HG03039 (cell line): ENCODE data around the gene COL11A2.

Experiments used
- ATAC-seq: cut with Tn5 transposase; IDR thresholded peaks from one replicate; pipeline ENCODE4 v1.9.1; 2021; ENCODE audit warnings: mild to moderate bottlenecking, moderate library complexity; ENCODE audit not compliant: unreplicated experiment

The COL11A2 gene

DNA sequence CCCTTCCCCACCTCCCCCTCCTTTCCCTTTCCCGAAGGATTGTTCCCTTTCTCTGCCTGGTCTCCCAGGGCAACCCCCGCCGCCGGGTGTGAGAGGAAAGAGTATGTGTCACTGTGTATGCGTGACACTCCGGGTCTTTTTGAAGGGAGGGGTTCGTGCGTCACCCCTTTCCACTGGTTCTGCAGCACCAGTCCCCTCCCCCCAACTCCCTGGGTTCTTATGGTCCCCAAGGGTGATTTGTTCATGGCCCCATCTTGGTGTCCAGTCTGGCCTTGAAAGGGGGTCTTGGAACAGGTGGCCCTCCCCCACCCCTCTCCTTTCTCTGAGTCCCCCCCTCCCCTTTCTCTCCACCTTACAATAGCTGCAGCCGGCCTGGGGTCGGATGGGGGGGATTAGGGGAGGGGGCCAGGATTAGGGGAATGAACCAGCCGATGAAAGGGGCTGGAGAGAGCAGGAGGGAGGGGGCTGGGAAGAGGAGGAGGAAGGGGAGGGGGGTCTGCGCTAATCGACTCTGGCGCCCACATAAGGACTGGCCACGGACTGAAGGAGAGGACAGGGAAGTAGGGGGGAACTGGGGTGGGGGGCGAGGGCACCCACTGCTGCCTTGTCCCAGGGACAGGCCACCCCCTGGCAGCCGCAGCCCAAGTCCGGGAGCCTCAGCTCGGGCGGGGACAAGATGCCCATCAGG is 14.7 kb upstream of the COL11A2 start:
- ATAC-seq: no peak

DNA sequence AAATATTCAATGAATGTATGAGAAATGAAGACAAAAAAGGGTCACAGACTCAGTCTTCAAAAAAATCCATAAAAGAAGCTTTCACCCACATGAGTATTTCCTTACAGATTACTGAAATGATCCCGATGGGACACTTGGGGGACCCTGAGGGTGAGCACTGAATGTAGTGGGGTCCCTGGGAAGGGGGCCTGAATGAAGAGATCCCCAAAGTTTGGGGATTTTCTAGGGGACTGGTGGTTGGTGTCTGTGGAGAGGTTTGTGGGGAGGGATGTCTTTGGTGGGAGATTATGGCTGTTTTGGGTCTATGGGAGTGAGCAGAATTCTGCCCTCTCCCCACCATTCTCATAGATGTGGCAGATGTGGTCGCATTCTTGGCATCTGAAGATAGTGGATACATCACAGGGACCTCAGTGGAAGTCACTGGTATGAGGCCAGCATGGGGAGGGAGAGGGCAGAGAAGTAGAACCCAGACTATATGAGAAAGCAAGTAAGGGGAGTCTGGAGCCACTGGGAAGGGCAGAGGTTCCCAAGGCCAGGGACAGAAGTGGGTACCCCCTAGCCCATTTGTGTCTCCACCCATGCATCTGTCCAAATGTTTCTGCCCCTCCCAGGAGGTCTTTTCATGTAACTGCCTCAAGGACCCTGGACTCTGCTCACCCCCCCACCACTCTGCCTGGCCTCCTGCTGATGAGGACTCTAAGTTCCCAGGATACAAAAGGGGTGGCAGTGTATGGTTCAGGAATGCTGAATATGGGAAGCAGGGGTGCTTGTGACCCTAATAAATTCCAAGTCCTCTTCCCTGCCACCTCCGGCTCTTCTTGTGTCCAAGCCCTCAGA is 14.0 kb upstream of the COL11A2 start:
- no peak for ATAC-seq

DNA sequence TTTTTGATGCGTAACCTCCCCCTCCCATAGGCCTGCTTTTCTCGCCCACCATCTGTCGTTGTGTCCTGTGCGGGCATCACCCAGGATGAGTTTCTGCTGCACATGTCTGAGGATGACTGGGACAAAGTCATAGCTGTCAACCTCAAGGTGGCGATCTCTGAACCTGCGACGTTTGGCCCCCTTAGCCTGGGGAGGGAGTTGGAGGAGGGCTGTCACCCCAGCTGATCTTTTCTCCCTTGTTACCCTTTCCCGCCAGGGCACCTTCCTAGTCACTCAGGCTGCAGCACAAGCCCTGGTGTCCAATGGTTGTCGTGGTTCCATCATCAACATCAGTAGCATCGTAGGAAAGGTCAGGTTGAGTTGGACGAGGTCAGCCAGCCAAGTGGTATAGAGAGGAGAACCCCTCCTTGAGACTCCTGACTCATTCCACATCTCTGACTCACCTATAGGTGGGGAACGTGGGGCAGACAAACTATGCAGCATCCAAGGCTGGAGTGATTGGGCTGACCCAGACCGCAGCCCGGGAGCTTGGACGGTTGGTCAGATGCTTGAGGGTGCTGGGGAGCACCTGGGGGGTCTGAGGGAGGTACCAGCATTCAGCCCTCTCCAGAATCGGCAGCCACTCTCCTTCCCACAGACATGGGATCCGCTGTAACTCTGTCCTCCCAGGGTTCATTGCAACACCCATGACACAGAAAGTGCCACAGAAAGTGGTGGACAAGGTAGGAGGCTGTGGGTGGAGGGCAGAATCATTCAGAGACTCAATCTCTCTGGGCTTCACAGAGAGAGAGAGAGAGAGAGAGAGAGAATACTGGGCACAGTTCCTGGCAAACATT is 13.1 kb upstream of the COL11A2 start:
- no peak for ATAC-seq

DNA sequence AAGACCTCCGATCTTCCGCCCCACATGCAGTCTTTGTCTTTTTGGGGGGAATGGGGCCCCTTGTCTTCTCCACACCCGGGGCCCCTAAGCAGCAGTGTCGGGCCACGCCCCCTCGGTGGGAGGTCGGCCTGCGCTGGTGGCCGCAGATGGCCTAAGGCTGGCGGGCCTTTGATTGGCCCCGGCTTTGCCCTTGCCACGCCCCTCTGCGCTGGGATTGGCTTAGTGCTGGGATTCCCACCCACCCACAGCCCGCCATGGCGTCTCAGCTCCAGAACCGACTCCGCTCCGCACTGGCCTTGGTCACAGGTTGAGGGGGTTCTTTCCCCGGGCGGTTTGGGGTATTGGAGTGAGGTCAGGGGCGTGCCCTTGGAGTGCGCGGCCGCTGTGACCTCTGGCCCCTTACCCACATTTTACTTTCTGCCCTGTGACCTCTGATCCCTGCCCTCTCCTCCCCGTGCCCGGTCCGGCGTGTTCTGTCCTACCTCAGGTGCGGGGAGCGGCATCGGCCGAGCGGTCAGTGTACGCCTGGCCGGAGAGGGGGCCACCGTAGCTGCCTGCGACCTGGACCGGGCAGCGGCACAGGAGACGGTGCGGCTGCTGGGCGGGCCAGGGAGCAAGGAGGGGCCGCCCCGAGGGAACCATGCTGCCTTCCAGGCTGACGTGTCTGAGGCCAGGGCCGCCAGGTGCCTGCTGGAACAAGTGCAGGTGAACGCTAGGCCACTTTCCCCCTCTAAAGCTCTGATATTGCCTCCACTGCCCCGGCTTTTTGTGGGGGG is 12.3 kb upstream of the COL11A2 start, which contains the start of gene HSD17B8:
Gene HSD17B8 (plus strand): TSS at position 241 of the 776 bp plus-strand sequence. CDS start 14 bp downstream, at position 255.
- ATAC-seq: peak; percentile 31

DNA sequence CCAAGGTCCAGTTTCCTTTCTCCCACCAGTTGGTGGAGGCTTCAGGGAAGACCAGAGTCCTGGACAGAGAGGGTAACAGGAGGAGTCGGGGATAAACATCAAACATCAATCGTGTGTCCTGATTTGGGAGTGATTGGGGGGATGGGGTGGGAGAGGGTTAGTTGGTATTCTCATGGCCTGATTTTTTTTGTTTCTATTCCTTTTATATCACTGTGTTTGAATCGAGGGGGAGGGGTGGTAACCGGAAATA is 11.8 kb upstream of the COL11A2 start:
- no peak for ATAC-seq

DNA sequence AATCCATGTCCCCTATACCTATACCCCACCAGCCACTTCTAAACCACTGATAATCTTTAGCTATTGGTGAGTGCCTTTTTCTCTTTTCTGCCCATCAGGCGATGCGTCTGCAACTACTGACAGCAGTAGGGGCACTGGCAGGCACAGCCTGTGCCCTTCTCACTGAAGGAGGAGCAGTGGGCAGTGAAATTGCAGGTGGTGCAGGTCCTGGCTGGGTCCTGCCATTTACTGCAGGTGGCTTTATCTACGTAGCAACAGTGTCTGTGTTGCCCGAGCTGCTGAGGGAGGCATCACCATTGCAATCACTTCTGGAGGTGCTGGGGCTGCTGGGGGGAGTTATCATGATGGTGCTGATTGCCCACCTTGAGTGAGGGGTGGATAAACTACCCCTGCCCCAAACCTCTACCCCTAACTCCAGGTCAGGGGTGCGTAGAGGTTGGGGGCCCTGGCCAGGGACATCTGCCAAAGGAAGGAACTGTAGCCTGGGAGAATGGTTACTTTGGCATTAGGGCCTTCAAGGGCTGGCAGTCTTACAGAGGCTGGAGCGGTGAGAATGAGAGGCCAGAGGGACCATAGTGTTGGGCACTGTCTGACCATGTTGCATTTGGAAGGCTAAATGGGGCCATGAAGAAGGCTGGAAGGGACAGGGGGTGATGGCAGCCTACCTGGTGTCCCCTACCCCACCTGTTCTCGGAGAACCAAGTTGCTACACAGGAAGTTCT is 11.3 kb upstream of the COL11A2 start:
- ATAC-seq: no peak

DNA sequence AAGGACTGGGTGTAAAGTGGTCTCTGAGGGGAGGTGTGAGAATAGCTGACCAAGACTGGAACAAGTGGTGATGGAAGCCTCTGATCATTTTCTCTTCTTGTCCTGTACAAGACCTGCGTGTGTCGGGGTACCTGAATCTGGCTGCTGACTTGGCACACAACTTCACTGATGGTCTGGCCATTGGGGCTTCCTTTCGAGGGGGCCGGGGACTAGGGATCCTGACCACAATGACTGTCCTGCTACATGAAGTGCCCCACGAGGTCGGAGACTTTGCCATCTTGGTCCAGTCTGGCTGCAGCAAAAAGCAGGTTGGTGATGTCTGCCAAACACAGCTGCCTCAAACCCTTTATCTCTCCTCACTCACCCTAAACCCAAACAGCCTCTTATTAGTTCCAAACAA is 10.5 kb upstream of the COL11A2 start:
- ATAC-seq: no peak

DNA sequence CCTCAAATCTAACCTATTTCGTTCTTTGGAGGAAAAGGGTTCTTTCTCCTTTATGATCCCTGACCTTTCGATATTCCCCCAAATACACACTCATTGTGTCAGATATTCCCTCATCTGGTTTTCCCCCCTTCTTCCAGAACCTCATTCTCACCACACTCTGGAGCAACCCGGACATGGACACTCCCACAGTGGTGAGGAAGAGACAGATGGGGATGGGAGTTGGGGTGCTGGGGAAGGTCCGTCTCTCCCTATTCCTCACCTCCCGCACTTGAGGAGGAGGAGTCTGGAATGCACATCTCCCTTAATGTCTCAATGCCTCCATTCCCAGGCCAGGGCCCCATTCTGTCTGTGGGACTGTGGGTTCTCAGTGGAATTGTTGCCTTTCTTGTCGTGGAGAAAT is 9.7 kb upstream of the COL11A2 start:
- ATAC-seq: no peak

DNA sequence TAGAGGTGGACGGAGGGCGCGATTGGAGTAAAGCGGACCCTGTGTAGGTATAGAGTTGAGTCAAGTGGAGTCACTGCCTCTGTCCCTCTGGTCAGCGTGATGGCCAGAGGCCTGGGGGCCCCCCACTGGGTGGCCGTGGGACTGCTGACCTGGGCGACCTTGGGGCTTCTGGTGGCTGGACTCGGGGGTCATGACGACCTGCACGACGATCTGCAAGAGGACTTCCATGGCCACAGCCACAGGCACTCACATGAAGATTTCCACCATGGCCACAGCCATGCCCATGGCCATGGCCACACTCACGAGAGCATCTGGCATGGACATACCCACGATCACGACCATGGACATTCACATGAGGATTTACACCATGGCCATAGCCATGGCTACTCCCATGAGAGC is 8.9 kb upstream of the COL11A2 start:
- ATAC-seq: no peak

DNA sequence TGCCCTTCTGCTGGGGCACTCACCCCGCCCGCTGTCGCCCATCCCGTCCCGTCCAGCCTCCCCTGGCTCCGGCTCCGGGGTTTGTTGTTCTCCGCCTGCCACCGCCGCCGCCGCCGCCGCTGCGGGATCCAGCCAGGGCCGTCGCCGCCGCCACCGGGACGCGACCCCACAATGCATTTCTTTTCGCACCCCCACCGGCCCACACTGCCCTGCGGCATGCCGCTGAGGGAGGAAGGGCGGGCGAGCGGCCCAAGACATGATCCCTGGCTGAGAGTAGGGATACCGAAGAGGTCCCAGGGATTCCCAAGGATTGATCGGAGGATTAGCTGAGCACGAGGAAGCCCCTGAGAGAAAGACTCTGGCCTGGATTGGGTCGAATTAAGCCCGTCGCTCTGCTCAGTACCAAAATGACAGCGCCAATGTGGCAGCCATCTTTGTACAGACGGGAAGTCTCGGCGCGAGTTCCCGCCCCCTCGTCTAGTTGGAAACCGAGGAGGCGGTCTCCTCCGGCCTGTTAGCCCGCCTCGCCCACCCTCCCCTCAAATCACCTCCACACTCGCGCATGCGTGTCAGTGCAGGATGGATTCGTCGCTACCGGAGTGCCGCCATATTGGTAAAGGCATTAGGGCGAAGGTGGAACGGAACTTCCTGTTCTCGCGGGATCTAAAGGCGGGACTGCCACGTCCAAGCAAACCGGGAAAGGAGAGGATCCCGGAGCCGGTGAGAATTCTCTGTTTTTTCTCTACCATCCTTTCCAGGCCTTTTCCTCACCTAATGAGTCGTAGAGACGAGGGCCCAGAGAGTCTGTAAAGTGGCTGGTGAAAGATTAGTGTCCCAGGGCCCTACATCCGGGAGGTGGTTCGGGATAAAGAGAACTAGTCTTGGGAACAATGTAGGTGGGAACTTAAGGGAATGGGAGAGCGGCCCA is 8.2 kb upstream of the COL11A2 start, which contains the start of the genes RXRB and SLC39A7:
Gene RXRB (minus strand): TSS at position 447 of the 928 bp plus-strand sequence. CDS start 189 bp downstream, at position 258.
Gene SLC39A7 (plus strand): TSS at position 649 of the 928 bp plus-strand sequence. CDS start 379 bp downstream, outside the sequence.
- peak; percentile 44 for ATAC-seq

DNA sequence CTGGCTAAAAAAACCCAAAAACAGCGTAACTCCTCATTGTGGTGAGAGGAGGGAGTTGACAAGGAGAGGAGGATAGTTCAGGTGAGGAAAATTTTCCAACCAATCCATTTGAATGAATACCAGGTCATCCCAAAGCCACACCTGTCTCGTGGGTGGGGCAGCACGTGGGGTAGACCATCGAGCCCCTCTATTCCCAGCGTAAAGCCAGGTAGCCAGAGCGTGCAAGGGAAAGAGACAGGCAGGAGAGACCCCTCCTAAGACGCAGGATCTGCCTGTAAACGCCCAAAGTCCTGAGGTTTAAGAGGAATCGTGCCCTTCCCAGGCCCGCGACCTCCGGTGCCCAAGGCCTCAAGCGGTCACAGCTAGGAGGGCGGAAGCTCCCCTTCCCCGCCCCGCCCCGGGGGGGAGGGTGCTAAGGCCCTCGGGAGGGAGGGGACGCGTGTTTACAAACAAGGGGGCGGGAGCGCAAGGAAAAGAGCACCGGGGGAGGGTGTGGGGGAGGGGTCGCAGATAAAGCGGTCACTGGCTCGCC is 7.5 kb upstream of the COL11A2 start:
- peak; percentile 9 for ATAC-seq

DNA sequence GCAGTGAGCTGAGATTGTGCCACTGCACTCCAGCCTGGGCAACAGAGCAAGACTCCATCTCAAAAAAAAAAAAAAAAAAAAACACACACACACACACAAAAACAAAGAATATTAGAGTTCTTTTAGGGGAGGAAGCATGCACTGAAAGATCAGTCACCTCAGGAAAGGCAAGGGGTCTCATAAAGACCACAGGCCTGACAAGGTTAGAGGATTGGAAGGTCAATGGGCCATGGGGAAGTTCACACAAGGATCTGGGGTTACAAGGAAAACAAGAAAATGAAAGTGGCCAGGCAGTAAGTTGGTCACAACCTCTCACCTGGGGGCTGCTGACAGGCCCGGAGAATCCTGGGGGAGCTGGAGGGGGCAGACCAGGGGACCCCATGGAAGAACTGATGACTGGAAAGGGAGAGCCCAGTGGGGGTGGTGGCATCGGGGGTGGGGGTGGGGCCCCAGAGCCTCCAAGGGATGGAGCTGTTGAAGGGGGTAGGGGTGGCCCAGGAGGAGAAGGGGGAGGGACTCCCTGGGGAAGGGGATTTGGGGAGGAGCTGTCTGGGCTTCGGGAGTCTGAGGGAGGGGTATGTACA is 6.7 kb upstream of the COL11A2 start:
- no peak for ATAC-seq

DNA sequence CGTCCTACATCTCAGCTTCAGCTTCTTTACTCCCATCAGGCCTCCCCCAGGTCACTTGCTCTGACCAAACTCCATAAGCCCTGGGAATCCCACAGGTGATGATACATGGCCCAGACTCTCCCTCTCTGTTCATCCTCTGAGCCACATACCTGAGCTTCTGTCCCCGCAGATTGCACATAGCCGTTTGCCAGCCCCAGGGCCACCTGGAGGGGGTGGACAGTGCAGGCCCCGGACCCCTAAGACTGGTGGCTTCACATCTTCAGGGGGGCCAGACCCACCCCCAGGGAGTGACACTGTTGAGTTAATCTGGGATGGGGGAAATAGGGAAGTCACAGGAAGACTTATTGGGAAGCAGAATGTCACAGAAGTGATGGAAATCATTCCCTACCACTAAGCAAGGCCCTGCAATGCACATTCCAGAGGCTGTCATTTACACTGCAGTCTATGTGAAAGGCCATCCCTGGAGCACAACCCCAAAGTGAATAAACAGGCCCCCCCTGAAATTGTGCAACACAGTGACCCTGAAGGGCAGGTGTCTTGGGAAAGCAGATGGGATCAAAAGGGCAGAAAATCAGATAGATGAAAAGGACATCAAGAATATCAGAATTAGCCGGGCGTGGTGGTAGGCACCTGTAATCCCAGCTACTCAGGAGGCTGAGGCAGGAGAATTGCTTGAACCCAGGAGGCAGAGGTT is 6.0 kb upstream of the COL11A2 start:
- no peak for ATAC-seq

DNA sequence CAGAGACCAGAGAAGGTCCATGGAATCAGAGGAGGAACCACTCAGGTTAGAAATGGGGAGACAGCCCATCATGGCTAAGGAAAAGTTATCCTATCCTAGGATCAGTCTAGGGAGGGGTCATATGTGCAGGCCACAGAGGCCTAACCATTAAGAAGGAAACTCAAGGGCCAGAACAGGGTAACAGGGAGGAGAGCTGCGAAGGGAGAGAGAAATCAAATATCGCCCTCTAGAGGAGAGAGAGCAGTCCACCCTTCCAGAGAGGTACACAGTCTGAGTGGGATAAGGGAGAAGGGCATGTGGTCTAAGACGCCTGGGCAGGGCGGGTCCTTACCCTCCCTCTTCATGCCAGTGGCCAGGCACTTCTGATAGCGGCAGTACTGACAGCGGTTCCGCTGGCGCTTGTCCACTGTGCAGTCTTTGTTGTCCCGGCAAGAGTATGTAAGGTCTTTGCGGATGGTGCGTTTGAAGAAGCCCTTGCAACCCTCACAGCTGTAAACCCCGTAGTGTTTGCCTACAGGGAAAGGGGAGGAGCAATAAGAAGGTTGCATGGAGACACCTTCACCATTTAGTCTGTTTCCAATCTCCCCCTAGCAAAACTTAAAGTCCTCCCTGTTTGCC is 5.3 kb upstream of the COL11A2 start:
- ATAC-seq: no peak

DNA sequence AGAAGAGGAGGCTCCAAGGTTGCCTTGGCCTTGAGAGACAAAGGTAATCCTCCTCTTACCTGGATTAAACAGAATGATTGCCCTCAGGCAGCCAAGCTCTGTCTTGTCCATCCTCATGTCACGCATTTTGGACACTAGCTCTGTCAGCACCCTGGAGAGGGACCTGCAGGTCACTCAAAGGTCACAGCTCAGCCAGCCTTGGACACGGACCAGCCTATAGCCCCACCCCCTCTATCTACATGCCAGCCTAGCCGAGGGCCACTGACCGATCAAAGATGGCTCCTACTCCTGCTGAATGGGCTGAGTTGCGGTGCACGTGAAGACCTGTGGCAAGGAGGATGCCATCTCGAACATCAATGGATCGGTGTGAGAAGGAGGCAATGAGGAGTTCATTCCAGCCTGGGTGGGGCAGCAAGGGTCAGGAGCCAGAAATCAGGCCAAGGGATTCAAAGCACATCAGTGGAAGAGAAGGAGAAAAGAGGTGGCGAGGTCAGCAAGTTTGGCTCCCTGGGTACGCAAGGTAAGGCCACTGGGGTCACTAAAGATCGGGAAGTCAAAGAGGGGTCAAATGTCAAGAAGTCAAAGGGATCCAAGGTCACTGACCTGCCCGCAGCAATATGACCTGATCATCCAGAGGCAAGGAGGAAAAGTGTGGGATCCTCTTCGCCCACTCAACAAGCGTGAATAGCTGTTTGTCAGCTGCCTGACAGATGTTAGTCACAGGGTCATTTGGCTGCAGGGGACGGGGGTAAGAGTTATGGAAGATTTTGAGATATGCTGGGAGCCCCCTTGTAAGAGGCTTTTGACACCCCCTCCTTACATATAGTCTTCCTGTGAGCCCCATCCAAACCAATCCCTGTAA is 3.3 kb upstream of the COL11A2 start:
- ATAC-seq: no peak

DNA sequence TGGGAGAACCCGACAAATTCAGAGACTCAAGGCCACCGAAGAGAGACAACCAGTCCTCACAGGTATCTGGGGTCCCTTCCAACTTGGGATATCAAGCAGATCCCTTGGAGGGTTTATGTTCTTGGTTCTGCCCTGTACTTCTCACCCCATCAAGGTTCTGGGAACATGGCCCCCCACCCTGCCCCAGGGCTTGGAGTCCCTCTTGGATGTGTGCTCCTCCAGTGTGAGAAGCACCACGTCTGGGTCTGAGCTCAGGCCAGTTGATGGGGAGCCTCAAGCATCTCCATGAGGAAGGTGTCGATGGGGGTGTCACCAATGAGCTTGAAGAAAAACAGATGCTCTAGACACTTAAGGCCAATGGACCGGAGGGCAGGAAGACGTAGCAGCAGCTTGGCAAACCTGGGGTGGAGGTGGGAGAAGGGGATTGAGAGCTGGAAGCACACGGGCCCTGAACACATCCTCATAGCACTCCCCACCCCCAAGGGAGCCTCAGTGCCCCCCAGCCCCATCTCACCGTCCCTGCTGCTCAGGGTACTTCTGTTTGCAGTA is 2.2 kb upstream of the COL11A2 start:
- ATAC-seq: no peak
